GM12872 (cell line): ENCODE measurements around the gene ZMYND8.

Source experiments
- TF ChIP-seq, protein P1 (sequence below): IDR thresholded peaks from 3 replicates; pipeline ENCODE4 v1.5.1; 2011; ENCODE audit warnings: low read depth, mild to moderate bottlenecking, low read length, moderate library complexity; ENCODE audit not compliant: insufficient read depth

The ZMYND8 gene

DNA sequence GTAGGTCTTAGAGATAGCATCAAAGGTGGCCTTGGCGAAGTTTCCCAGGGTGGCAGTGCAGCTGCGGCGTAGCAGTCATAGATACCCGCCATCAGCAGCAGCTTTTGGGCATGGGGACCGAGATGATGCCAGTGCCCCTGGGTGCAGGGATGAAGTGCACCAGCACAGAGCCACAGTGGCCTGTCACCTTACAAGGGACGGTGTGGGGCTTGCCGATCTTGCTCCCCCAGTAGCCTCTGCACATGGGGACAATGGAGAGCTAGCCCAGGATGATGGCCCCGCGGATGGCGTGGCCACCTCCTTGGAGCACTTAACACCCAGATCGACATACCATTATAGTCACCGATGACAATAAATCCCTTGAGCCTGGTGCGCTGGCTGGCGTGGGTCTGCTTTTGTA lies 195.5 kb downstream of the ZMYND8 start:
- TF ChIP-seq, protein P1, sequence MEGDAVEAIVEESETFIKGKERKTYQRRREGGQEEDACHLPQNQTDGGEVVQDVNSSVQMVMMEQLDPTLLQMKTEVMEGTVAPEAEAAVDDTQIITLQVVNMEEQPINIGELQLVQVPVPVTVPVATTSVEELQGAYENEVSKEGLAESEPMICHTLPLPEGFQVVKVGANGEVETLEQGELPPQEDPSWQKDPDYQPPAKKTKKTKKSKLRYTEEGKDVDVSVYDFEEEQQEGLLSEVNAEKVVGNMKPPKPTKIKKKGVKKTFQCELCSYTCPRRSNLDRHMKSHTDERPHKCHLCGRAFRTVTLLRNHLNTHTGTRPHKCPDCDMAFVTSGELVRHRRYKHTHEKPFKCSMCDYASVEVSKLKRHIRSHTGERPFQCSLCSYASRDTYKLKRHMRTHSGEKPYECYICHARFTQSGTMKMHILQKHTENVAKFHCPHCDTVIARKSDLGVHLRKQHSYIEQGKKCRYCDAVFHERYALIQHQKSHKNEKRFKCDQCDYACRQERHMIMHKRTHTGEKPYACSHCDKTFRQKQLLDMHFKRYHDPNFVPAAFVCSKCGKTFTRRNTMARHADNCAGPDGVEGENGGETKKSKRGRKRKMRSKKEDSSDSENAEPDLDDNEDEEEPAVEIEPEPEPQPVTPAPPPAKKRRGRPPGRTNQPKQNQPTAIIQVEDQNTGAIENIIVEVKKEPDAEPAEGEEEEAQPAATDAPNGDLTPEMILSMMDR, result no peak

DNA sequence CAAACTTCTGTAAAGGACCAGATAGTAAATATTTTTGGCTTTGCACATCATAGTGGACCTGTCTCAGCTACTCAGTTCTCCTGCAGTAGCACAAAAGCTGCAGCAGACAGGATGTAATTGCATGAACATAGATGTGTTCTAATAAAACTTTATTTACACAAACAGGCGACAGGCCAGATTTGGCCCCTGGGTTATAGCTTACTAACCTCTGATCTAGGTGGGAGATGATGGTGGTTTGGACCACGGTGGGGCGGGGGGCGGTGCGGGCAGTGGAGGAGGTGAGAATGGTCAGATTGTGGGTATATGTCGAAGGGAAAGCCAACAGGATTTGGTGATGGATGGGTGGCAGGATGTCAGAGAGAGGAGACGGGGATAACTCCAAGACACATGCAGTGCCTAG lies 196.3 kb downstream of the ZMYND8 start:
- TF ChIP-seq, protein P1, result no peak
